ENCODE data around the gene LRFN2.

Gene LRFN2

DNA sequence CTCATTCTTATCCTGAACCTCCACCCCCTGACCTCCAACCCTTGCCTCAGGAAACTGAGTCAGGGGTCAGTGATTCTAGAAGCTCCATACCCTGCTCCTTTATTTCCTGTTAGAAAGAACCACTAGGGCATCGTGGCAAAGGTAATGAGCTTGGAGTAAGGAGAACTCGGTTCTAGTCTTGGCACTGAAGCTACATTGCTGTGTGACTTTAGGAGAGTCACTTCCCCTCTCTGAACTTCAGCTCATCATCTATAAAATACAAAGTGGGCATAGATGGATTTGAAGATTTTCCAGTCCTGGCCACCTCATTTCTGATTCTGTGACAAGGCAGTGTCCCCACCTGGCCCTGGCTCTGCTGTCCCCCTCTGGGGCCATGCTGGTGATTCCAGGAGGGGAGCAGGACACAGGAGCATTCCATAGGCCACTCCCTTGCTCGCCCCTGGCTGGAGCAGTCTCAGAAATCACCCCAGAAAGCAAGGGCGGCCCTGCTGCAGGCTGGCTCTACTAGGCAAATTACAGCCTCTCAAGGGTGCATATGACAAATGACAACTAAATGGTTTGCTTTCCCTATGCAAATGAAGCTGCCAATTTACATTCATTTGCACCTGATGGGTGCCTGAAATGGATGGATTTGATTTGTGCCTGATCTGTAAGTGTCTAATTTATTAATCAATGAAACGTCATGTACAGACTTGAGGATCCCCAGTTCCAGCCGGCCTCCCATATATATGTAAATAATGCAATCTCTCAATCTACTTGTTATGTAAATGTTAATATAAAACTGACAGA lies 62.2 kb downstream of the LRFN2 start:
- Mint-ChIP-seq H3K4me1 (ENCODE audit: low read depth) (no peaks in the 10 kb centered on the region), H3K9me3 (ENCODE audit: low read depth) (no peaks in the 10 kb centered on the region), H3K27ac (no peak overlapping the region), H3K4me3 (no peak overlapping the region), H3K27me3 (no peaks in the 10 kb centered on the region), H3K36me3 (no peaks in the 10 kb centered on the region)

DNA sequence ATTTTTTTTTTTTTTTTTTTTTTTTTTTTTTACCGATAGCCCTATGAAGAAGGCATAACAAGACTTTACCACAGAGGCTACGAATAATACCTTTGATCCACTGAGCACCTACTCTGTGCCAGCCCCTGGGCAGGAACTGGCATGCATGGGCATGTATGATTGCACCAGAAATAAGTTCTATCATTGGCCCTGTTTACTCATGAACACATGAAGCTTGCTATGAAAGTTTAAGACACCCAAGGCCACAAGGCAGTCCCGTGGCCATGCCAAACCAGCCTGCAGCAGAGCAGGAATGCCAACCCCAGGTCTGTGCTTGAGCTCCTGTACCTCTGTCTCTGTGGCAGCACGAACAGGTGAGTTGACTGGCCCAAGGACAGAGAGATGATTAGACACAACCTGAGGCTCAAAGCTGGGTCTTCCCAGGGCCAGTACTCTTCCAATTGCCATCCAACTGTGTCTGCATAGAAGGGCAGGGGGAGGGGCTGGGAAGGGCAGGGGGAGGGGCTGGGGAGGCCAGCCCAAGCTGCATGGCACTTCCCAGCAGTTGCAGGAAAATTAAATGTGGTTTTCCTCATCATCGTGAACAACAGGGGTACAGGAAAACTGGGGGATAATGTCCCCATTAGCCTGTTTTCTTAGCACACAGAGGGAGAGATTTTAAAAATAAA lies 63.5 kb downstream of the LRFN2 start:
- Mint-ChIP-seq H3K9me3 (ENCODE audit: low read depth) (no peaks in the 10 kb centered on the region), H3K4me3 (no peak overlapping the region), H3K27me3 (peaks cover 2% of the 10 kb centered on the region), H3K4me1 (ENCODE audit: low read depth) (no peaks in the 10 kb centered on the region), H3K36me3 (no peaks in the 10 kb centered on the region), H3K27ac (no peak overlapping the region)

DNA sequence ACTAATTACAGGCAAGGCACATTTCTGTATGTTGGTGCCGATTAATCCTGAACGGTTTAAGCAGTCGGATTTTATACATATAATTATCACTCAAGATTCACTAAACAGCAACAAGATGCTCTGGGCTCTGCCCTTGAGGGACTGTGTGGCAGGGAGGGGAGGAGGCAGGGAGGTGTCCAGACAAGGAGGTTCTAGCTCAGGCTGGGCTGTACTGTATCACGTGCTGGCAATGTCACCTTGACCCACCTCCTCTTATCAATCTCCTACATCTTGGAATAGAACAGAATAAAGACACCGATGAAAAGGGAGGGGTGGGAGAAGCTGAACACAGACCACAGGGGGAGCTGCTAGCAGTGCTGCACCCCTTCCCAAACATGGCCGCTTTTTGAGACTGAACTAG lies 65.7 kb downstream of the LRFN2 start:
- Mint-ChIP-seq H3K27ac (no peak overlapping the region), H3K36me3 (no peaks in the 10 kb centered on the region), H3K4me1 (ENCODE audit: low read depth) (no peaks in the 10 kb centered on the region), H3K4me3 (no peak overlapping the region), H3K9me3 (ENCODE audit: low read depth) (no peaks in the 10 kb centered on the region), H3K27me3 (peaks cover 2% of the 10 kb centered on the region)

DNA sequence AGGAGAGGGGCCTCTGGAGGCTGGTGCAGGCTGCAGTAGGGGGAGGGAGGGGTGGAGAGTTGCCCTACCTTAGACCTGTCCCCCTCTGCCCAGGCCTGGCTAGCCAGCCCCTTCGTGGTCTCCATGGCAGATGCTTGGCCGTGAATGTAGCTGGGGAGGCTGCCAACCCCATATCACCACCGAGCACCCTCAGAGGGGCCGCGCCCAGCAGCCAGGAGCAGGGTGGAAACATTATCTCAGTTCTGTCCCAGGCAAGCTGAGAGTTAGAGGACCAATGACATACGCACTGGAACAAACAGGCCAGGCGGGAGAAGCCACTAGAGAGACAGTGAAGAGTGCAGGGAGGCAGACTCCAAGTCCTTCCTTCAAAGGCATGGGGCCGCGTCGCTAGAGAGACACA lies 66.5 kb downstream of the LRFN2 start:
- H3K36me3 Mint-ChIP-seq, result no peaks in the 10 kb centered on the region

DNA sequence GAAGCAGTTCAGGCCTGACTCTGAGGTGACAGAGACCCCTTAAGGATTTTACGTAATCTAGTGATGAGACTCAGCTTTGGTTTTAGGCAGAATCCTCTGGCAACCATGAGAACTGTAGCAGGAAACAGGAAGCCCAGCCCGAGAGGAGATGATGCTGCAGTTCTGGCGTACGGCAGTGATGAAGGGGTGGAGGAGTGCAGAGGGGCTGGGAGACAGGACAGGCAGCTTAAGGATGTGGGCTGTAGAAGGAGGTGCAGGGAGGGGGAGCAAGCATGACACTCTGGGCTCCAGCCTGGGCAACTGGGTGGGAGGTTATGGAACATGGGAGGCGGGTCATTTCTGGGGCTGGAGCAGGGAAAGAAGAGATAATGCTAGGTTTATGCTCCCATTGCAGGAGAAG lies 67.1 kb downstream of the LRFN2 start:
- H3K4me1 Mint-ChIP-seq (ENCODE audit: low read depth), result no peaks in the 10 kb centered on the region
- H3K27me3 Mint-ChIP-seq, result peaks cover 2% of the 10 kb centered on the region
- H3K9me3 Mint-ChIP-seq (ENCODE audit: low read depth), result no peaks in the 10 kb centered on the region
- no peaks in the 10 kb centered on the region for H3K36me3 Mint-ChIP-seq
- no peak overlapping the region for H3K27ac Mint-ChIP-seq
- no peak overlapping the region for H3K4me3 Mint-ChIP-seq

More for the DNA sequence above, 66.5 kb downstream of the LRFN2 start:
- Mint-ChIP-seq H3K9me3 (ENCODE audit: low read depth) (no peaks in the 10 kb centered on the region), H3K4me3 (no peak overlapping the region), H3K4me1 (ENCODE audit: low read depth) (no peaks in the 10 kb centered on the region), H3K27me3 (peaks cover 2% of the 10 kb centered on the region), H3K27ac (no peak overlapping the region)

DNA sequence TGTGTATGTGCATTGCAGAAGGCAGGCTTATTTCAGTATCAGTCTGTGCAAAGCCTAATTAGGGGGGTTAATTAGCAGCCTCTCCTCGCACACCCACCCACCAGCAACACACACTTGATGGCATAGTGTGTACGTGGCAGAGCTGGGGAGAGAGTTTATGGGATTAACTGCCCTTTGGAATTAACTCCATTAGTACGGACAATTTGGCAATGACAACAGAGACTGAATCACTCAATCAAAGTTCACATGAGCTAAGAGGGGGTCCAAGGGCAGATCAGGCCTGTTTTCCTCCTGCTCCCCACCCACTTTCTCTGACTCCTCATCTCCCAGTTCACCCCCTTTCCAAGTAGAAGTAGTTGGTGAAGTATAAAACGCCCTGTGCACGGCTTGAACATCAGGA lies 69.5 kb downstream of the LRFN2 start:
- Mint-ChIP-seq H3K4me3 (no peak overlapping the region), H3K27ac (no peak overlapping the region), H3K4me1 (ENCODE audit: low read depth) (no peaks in the 10 kb centered on the region), H3K9me3 (ENCODE audit: low read depth) (no peaks in the 10 kb centered on the region), H3K36me3 (no peaks in the 10 kb centered on the region), H3K27me3 (peaks cover 2% of the 10 kb centered on the region)

DNA sequence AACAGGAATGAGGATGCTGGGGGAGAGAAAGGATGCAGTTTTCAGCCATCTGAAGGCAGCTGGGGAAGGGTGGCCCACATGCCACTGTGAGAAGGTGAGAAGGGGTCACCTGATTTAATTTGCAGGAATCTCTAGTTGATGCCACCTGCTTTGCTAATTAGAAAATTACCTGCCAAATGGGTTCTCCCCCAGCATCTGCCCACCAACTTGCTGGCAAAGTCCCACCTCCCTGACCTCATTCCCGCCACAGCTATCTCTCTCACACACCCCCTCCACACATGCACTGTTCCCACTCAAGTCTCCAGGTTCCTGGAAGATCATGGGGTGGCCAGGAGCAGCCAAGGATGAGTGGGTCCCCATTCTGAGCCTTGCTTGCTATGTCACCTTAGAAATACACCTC lies 70.7 kb downstream of the LRFN2 start:
- Mint-ChIP-seq H3K27me3 (peaks cover 2% of the 10 kb centered on the region), H3K4me3 (no peak overlapping the region), H3K4me1 (ENCODE audit: low read depth) (no peaks in the 10 kb centered on the region), H3K9me3 (ENCODE audit: low read depth) (no peaks in the 10 kb centered on the region), H3K36me3 (no peaks in the 10 kb centered on the region), H3K27ac (no peak overlapping the region)

DNA sequence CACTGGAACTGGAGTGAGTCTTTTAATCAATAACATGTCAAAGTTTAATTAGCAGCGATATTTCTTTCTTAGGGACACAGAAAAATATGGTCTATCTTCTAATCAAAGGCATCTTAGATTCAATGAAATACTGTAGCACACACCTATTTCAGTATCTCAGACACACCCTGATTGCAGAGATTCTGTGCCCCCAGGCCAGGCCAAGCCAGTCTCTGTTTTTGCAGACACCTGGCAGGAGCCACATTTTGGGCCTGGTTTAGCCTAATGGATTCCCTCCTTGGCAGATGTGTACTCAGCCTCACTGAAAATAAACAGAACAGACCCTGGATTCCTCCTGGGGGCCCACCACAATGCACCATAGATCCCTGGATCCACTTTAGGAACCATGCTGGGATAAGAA lies 74.8 kb downstream of the LRFN2 start:
- H3K27ac Mint-ChIP-seq, result no peak overlapping the region
- no peaks in the 10 kb centered on the region for H3K9me3 Mint-ChIP-seq (ENCODE audit: low read depth)
- H3K27me3 Mint-ChIP-seq, result no peaks in the 10 kb centered on the region
- H3K4me3 Mint-ChIP-seq, result no peak overlapping the region
- H3K4me1 Mint-ChIP-seq (ENCODE audit: low read depth), result no peaks in the 10 kb centered on the region
- H3K36me3 Mint-ChIP-seq, result no peaks in the 10 kb centered on the region

DNA sequence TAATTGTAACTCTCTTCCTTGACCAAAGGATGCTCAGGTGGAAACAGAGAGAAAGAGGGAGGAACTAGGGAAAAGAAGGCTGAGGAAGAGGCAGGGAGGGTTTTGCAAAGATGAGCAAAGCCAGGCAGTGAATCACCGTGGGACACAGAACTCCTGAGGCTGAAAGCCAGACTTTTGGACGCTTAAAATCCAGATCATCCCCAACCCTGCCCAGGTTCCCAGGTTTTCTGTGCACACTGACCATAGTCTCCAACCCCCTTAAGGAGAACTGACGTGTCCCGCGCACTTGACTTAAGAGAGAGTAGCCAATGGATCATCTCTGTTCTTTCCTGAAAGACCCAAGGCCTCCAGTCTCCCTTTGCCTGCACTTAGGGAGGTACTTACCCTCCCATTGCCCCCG lies 75.3 kb downstream of the LRFN2 start:
- Mint-ChIP-seq H3K4me1 (ENCODE audit: low read depth) (no peaks in the 10 kb centered on the region), H3K27me3 (no peaks in the 10 kb centered on the region), H3K27ac (no peak overlapping the region), H3K4me3 (no peak overlapping the region), H3K9me3 (ENCODE audit: low read depth) (no peaks in the 10 kb centered on the region), H3K36me3 (no peaks in the 10 kb centered on the region)

DNA sequence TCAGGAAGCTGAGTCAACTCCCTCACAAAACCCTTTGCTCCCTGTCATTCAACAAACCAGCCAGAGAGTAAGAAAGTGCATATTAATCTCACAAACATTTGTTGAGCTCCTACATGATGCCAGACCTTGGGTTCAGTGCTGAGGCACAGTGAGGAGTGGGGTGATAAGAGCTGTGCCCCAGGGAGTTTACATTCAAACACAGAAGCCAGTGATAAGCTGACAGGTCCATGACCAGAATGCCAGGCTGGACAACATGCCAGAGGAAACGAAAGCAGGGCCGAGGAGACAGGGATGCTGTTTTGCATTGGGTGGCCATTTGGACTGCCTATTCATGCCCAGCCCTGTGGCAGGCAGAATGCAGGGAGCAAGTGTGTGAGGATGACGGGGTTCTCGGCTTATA lies 76.7 kb downstream of the LRFN2 start:
- no peaks in the 10 kb centered on the region for H3K36me3 Mint-ChIP-seq
- H3K27ac Mint-ChIP-seq, result no peak overlapping the region
- no peaks in the 10 kb centered on the region for H3K4me1 Mint-ChIP-seq (ENCODE audit: low read depth)
- no peaks in the 10 kb centered on the region for H3K27me3 Mint-ChIP-seq
- H3K9me3 Mint-ChIP-seq (ENCODE audit: low read depth), result no peaks in the 10 kb centered on the region
- no peak overlapping the region for H3K4me3 Mint-ChIP-seq

DNA sequence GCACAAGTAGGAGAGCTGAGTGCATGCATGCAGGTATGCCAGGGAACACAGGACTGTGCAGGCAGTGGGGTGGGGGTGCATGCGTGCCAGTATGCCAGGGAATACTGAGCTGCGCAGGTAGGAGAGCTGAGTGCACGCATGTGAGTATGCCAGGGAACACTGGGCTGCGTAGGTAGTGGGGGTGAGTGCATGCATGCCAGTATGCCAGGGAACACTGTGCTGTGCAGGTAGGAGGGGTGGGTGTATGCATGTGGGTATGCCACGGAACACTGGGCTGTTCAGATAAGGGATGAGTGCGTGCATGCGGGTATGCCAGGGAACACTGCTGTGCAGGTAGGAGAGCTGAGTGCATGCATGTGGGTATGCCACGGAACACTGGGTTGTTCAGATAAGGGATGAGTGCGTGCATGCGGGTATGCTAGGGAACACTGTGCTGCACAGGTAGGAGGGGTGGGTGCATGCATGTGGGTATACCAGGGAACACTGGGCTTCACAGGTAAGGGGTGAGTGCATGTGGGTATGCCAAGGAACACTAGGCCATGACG lies 77.4 kb downstream of the LRFN2 start:
- Mint-ChIP-seq H3K9me3 (ENCODE audit: low read depth) (no peaks in the 10 kb centered on the region), H3K27ac (no peak overlapping the region), H3K36me3 (no peaks in the 10 kb centered on the region), H3K4me3 (no peak overlapping the region), H3K27me3 (no peaks in the 10 kb centered on the region), H3K4me1 (ENCODE audit: low read depth) (no peaks in the 10 kb centered on the region)

DNA sequence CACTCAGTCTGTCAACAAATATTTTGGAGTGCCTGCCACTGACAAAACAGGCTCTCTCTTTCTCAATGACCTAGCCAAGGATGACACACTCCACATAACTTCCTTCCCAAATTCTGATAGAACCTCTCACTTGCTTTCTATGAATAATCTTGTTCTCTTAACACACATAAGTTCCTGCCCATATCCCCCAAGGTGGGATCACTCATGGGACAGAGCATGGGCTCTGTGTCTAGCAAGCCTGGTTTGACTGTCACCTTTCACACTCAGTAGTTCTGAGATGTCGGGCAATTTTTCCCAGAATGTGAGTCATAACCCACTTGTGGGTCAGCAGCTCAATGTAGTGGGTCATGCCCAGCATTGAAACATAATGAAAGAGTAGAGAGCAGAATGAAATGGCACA lies 78.1 kb downstream of the LRFN2 start:
- no peaks in the 10 kb centered on the region for H3K9me3 Mint-ChIP-seq (ENCODE audit: low read depth)
- no peaks in the 10 kb centered on the region for H3K27me3 Mint-ChIP-seq
- H3K36me3 Mint-ChIP-seq, result no peaks in the 10 kb centered on the region
- no peaks in the 10 kb centered on the region for H3K4me1 Mint-ChIP-seq (ENCODE audit: low read depth)
- no peak overlapping the region for H3K4me3 Mint-ChIP-seq
- no peak overlapping the region for H3K27ac Mint-ChIP-seq

DNA sequence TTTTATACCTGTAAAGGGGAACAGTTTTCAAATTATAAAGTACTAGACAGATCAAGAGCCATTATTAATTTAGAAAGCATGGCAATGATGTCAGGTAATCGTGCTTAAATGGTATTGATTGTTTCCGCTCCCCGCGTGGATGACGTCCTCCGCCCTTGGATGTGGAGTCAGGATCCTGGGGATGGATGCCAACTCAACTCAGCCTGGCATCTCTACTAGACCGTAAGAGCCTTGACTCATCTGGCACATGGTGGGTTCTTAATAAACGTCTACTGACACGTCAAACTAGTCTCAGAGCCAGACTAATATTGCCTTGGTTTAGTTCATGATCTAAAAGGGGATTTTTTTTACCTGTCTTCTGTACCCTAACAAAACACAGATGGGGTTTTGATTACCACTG lies 80.2 kb downstream of the LRFN2 start:
- Mint-ChIP-seq H3K36me3 (no peaks in the 10 kb centered on the region), H3K27ac (no peak overlapping the region), H3K9me3 (ENCODE audit: low read depth) (no peaks in the 10 kb centered on the region), H3K4me1 (ENCODE audit: low read depth) (no peaks in the 10 kb centered on the region), H3K27me3 (no peaks in the 10 kb centered on the region), H3K4me3 (no peak overlapping the region)

DNA sequence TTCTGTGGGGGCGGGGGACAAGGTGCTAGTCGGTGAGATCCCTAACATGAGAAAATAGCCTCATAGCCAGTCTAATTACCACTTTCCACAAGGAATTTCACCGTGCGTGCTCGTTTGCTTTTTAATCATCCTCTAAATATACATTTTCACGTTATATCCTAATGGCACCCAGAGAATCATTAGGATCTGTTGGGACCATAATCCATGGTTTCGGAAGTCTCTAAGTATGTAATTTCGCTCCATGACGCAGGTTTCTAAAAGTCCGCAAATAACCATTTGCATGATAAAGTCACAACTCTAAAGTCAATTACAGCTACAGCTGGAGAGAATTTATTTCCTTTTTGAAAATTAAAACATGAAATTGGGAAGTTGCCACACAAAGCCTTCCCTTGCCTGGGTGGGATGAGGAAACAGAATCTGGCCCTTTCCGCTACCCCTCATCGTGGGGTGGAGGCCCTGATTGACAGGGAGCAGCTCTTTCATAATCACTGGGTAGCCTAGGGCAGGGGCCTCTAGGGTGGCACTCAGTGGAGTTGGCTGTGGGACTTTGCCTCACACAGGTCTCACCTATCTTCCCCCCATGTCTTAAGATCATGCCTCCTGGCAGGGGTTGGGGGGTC lies 81.9 kb downstream of the LRFN2 start:
- no peak overlapping the region for H3K4me3 Mint-ChIP-seq
- no peaks in the 10 kb centered on the region for H3K4me1 Mint-ChIP-seq (ENCODE audit: low read depth)
- no peaks in the 10 kb centered on the region for H3K9me3 Mint-ChIP-seq (ENCODE audit: low read depth)
- no peak overlapping the region for H3K27ac Mint-ChIP-seq
- H3K27me3 Mint-ChIP-seq, result no peaks in the 10 kb centered on the region
- no peaks in the 10 kb centered on the region for H3K36me3 Mint-ChIP-seq

DNA sequence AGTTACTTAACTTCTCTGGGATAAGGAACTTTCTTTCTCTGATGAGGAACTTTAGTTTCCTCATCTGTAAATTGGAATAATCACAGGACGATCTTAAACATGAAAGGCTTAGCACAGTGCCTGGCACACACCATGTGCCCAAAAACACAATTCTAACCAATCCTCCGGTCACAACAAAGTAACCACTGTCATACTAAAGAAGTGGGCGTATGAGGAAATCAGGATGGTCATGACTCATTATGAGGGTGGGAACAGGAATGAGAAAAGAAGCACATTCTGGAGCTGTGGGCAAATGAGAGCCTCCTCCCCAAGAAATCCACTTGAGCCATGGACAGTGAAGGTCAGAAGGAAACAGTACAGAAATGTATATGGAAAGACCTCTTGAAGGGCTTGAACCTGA lies 82.9 kb downstream of the LRFN2 start:
- no peaks in the 10 kb centered on the region for H3K27me3 Mint-ChIP-seq

More for the DNA sequence above, 82.9 kb downstream of the LRFN2 start:
- Mint-ChIP-seq H3K4me3 (no peak overlapping the region), H3K27ac (no peak overlapping the region), H3K36me3 (no peaks in the 10 kb centered on the region), H3K4me1 (ENCODE audit: low read depth) (no peaks in the 10 kb centered on the region), H3K9me3 (ENCODE audit: low read depth) (no peaks in the 10 kb centered on the region)

Data from activated naive CD8-positive, alpha-beta T cell (primary cell).